ENCODE data around the gene EVL.

- TF ChIP-seq, protein P1, sequence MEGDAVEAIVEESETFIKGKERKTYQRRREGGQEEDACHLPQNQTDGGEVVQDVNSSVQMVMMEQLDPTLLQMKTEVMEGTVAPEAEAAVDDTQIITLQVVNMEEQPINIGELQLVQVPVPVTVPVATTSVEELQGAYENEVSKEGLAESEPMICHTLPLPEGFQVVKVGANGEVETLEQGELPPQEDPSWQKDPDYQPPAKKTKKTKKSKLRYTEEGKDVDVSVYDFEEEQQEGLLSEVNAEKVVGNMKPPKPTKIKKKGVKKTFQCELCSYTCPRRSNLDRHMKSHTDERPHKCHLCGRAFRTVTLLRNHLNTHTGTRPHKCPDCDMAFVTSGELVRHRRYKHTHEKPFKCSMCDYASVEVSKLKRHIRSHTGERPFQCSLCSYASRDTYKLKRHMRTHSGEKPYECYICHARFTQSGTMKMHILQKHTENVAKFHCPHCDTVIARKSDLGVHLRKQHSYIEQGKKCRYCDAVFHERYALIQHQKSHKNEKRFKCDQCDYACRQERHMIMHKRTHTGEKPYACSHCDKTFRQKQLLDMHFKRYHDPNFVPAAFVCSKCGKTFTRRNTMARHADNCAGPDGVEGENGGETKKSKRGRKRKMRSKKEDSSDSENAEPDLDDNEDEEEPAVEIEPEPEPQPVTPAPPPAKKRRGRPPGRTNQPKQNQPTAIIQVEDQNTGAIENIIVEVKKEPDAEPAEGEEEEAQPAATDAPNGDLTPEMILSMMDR (IDR thresholded peaks at IDR 0.05; ENCODE audit: control extremely low read depth in 1 of 3, insufficient read depth in 1 of 3, low read depth in 1 of 3, low read length in 3 of 3): no peak
- TF ChIP-seq SIN3A (conservative IDR thresholded peaks at IDR 0.05 in 1 of 2, IDR thresholded peaks at IDR 0.05 in 1 of 2; ENCODE audit: low read depth in 1 of 2, low read length in 2 of 2) (no peak), SP1 (IDR thresholded peaks at IDR 0.05; ENCODE audit: low read depth, low read length) (no peak), SRF (IDR thresholded peaks at IDR 0.05; ENCODE audit: low read depth, low read length) (no peak), JUND (IDR thresholded peaks at IDR 0.05; ENCODE audit: low read length) (no peak), RAD21 (IDR thresholded peaks at IDR 0.05 in 1 of 2, conservative IDR thresholded peaks at IDR 0.05 in 1 of 2; ENCODE audit: low read depth in 2 of 2, low read length in 2 of 2) (no peak), POLR2A (IDR thresholded peaks at IDR 0.05; ENCODE audit: control extremely low read depth in 1 of 2, low read depth in 2 of 2, low read length in 2 of 2) (no peak), POLR2AphosphoS5 (IDR thresholded peaks at IDR 0.05; ENCODE audit: low read depth, low read length) (no peak), RBBP5 (IDR thresholded peaks at IDR 0.05; ENCODE audit: borderline replicate concordance, low read depth, low read length) (no peak), RFX5 (IDR thresholded peaks at IDR 0.05; ENCODE audit: borderline replicate concordance, low read depth, low read length) (no peak), CREB1 (IDR thresholded peaks at IDR 0.05) (no peak), JUN (IDR thresholded peaks at IDR 0.05; ENCODE audit: low read depth, low read length) (no peak)
- TF ChIP-seq, protein P2, sequence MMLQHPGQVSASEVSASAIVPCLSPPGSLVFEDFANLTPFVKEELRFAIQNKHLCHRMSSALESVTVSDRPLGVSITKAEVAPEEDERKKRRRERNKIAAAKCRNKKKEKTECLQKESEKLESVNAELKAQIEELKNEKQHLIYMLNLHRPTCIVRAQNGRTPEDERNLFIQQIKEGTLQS (IDR thresholded peaks at IDR 0.05; ENCODE audit: insufficient read depth, low read depth, low read length): no peak
- TF ChIP-seq, protein P3, sequence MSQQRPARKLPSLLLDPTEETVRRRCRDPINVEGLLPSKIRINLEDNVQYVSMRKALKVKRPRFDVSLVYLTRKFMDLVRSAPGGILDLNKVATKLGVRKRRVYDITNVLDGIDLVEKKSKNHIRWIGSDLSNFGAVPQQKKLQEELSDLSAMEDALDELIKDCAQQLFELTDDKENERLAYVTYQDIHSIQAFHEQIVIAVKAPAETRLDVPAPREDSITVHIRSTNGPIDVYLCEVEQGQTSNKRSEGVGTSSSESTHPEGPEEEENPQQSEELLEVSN (IDR thresholded peaks at IDR 0.05): no peak
Observed at GRCh38 chr14:100018054-100018453, 47.2 kb upstream of the EVL start.

Data from H1 (cell line).